ENCODE measurements around the gene VWF.

Gene VWF

GRCh38 chr12:6062757-6063735 is 61.4 kb downstream of the VWF start:
- FAIRE-seq (peak; percentile 97), DNase-seq (ENCODE audit: low spot score) (peak; percentile 84)

GRCh38 chr12:6062395-6062756 is 62.1 kb downstream of the VWF start:
- DNase-seq (ENCODE audit: low spot score) (no peak), FAIRE-seq (no peak)

GRCh38 chr12:6061660-6062059 is 62.8 kb downstream of the VWF start:
- DNase-seq (ENCODE audit: low spot score) (no peak), FAIRE-seq (no peak)

- no peak for DNase-seq (ENCODE audit: low spot score)
- no peak for FAIRE-seq
These were observed 64.5 kb downstream of the VWF start for GRCh38 chr12:6059860-6060565.

GRCh38 chr12:6059221-6059620 is 65.2 kb downstream of the VWF start:
- DNase-seq (ENCODE audit: low spot score): no peak
- FAIRE-seq: no peak

GRCh38 chr12:6058481-6059161 is 65.8 kb downstream of the VWF start:
- DNase-seq (ENCODE audit: low spot score) (no peak), FAIRE-seq (peak; percentile 48)

- FAIRE-seq: no peak
- no peak for DNase-seq (ENCODE audit: low spot score)
These were observed 66.8 kb downstream of the VWF start for GRCh38 chr12:6057700-6058099.

- peak; percentile 91 for FAIRE-seq
- no peak for DNase-seq (ENCODE audit: low spot score)
These were observed 67.8 kb downstream of the VWF start for GRCh38 chr12:6056406-6057240.

GRCh38 chr12:6053541-6053940 is 70.9 kb downstream of the VWF start:
- no peak for FAIRE-seq

GRCh38 chr12:6052940-6053329 is 71.5 kb downstream of the VWF start:
- FAIRE-seq: no peak
- no peak for DNase-seq (ENCODE audit: low spot score)

More at GRCh38 chr12:6053541-6053940, 70.9 kb downstream of the VWF start:
- peak; percentile 49 for DNase-seq (ENCODE audit: low spot score)

GRCh38 chr12:6052206-6052939 is 72.1 kb downstream of the VWF start:
- DNase-seq (ENCODE audit: low spot score) (no peak), FAIRE-seq (no peak)

GRCh38 chr12:6049992-6050391 is 74.5 kb downstream of the VWF start:
- FAIRE-seq (no peak), DNase-seq (ENCODE audit: low spot score) (no peak)

- FAIRE-seq: no peak
These were observed 74.9 kb downstream of the VWF start for GRCh38 chr12:6049587-6049986.

GRCh38 chr12:6047249-6048237 is 76.9 kb downstream of the VWF start:
- peak; percentile 84 for FAIRE-seq
- DNase-seq (ENCODE audit: low spot score): no peak

More at GRCh38 chr12:6049587-6049986, 74.9 kb downstream of the VWF start:
- DNase-seq (ENCODE audit: low spot score): no peak

GRCh38 chr12:6046511-6047180 is 77.8 kb downstream of the VWF start:
- FAIRE-seq: peak; percentile 50
- DNase-seq (ENCODE audit: low spot score): no peak

GRCh38 chr12:6045438-6045837 is 79.0 kb downstream of the VWF start:
- DNase-seq (ENCODE audit: low spot score) (no peak), FAIRE-seq (no peak)

- peak; percentile 79 for FAIRE-seq
- peak; percentile 61 for DNase-seq (ENCODE audit: low spot score)
These were observed 80.4 kb downstream of the VWF start for GRCh38 chr12:6044082-6044481.

GRCh38 chr12:6042446-6042845 is 82.0 kb downstream of the VWF start:
- no peak for DNase-seq (ENCODE audit: low spot score)

More at GRCh38 chr12:6042446-6042845, 82.0 kb downstream of the VWF start:
- FAIRE-seq: no peak
